HepG2 (cell line): ENCODE measurements around the gene GRPEL2. TPM values are rescaled to one million over a fixed set of nuclear protein-coding genes. Genes with fewer than 3 reads are reported as not detected.
A peak's percentile ranks its signal among the peaks of the same experiment; 100 is the strongest.

Experiments
- AGO1 ChIP-seq: fragments of 200-400 bp; formaldehyde crosslinking; IDR thresholded peaks from 2 replicates; pipeline ENCODE4 v1.6.1; 2017; ENCODE audit warnings: mild to moderate bottlenecking, low read depth, low read length, moderate library complexity; ENCODE audit not compliant: poor library complexity, severe bottlenecking
- ELF1 ChIP-seq: sonication (generic); formaldehyde crosslinking; IDR thresholded peaks from 2 replicates; pipeline ENCODE4 v1.4.0; 2020; ENCODE audit warnings: missing genetic modification reagents
- ISX ChIP-seq: sonication (generic); formaldehyde crosslinking; conservative IDR thresholded peaks from 2 replicates; pipeline ENCODE4 v1.5.0; 2020; ENCODE audit warnings: missing genetic modification reagents
- MIER3 ChIP-seq: IDR thresholded peaks from 2 replicates; pipeline ENCODE4 v1.6.1; 2016; ENCODE audit warnings: missing compliant biosample characterization, borderline replicate concordance
- PAF1 ChIP-seq: IDR thresholded peaks from 2 replicates; pipeline ENCODE4 v1.6.1; 2016; ENCODE audit warnings: missing genetic modification reagents, missing compliant biosample characterization
- POLR2G ChIP-seq: fragments of 200-400 bp; formaldehyde crosslinking; IDR thresholded peaks from 2 replicates; pipeline ENCODE4 v1.6.1; 2018; ENCODE audit warnings: mild to moderate bottlenecking, low read depth, low read length, moderate library complexity
- TBX3 ChIP-seq: fragments of 450-650 bp; IDR thresholded peaks from 2 replicates; pipeline ENCODE4 v1.6.1; 2017; ENCODE audit warnings: antibody characterized with exemption, mild to moderate bottlenecking, inconsistent platforms, borderline replicate concordance
- TCF12 ChIP-seq, 2 experiments: fragments of 450-650 bp in 1 of 2; sonication (generic) in 1 of 2; formaldehyde crosslinking in 1 of 2; IDR thresholded peaks; 2 replicates each; pipeline versions ENCODE4 v1.6.1 to v1.8.0; 2017 to 2022; ENCODE audit warnings: antibody characterized with exemption in 1 of 2, mild to moderate bottlenecking in 1 of 2, missing genetic modification reagents in 1 of 2, moderate library complexity in 1 of 2
- THAP11 ChIP-seq: IDR thresholded peaks from 2 replicates; pipeline ENCODE4 v1.6.1; 2016; ENCODE audit warnings: missing biosample characterization, missing genetic modification reagents
- ZFP62 ChIP-seq: sonication (generic); formaldehyde crosslinking; IDR thresholded peaks from 2 replicates; pipeline ENCODE4 v1.4.0; 2020; ENCODE audit warnings: missing genetic modification reagents
- ZFX ChIP-seq: sonication (generic); formaldehyde crosslinking; IDR thresholded peaks from 2 replicates; pipeline ENCODE4 v1.4.0; 2020; ENCODE audit warnings: mild to moderate bottlenecking, low read depth, missing genetic modification reagents, moderate library complexity
- ZNF225 ChIP-seq: sonication (generic); formaldehyde crosslinking; IDR thresholded peaks from 2 replicates; pipeline ENCODE4 v1.4.0; 2020; ENCODE audit warnings: mild to moderate bottlenecking, missing genetic modification reagents
- ZNF432 ChIP-seq: sonication (generic); formaldehyde crosslinking; IDR thresholded peaks from 2 replicates; pipeline ENCODE4 v1.5.0; 2020; ENCODE audit warnings: missing genetic modification reagents, mild to moderate bottlenecking, borderline replicate concordance
- polyA plus RNA-seq, 8 experiments: library from polyadenylated mRNA; depleted of rRNA in 3 of 8; stranded (reverse) in 7 of 8; unstranded in 1 of 8; fragments of >200 nt; fragmentation: Illumina TruSeq in 4 of 8; extraction: Trizol in 4 of 8; gene quantifications; 2 replicates each; pipeline versions ENCODE4 v1.2.1 to v1.2.3, GENCODE V29; 2011 to 2016; ENCODE audit warnings: low read depth in 4 of 8, missing spikeins in 1 of 8, mixed read lengths in 1 of 8; ENCODE audit not compliant: insufficient read depth in 1 of 8
- total RNA-seq, 5 experiments: library from RNA; depleted of rRNA; stranded (reverse); fragments of >200 nt; fragmentation: Illumina TruSeq; extraction: Trizol; gene quantifications; 2 replicates each; pipeline ENCODE4 v1.2.3, GENCODE V29; 2016; ENCODE audit warnings: low read depth in 1 of 5
- TF ChIP-seq, protein P1 (sequence below): sonication (generic); formaldehyde crosslinking; IDR thresholded peaks from 2 replicates; pipeline ENCODE4 v1.4.0; 2020; ENCODE audit warnings: missing genetic modification reagents
- TF ChIP-seq, protein P2 (sequence below): sonication (generic); formaldehyde crosslinking; IDR thresholded peaks from 2 replicates; pipeline ENCODE4 v1.4.0; 2020; ENCODE audit warnings: missing genetic modification reagents, mild to moderate bottlenecking, borderline replicate concordance
- TF ChIP-seq, protein P3 (sequence below): sonication (generic); formaldehyde crosslinking; conservative IDR thresholded peaks from 2 replicates; pipeline ENCODE4 v1.4.0; 2020; ENCODE audit warnings: missing genetic modification reagents
- TF ChIP-seq, protein P4 (sequence below): sonication (generic); formaldehyde crosslinking; IDR thresholded peaks from 2 replicates; pipeline ENCODE4 v1.4.0; 2020; ENCODE audit warnings: mild to moderate bottlenecking, missing genetic modification reagents

GRPEL2 gene
- total and polyA plus RNA-seq, 2 of the 13 experiments (the other 11 are each of a cell fraction or from before 2014, with no cell fraction given) = 13.1 to 16.6 TPM

DNA sequence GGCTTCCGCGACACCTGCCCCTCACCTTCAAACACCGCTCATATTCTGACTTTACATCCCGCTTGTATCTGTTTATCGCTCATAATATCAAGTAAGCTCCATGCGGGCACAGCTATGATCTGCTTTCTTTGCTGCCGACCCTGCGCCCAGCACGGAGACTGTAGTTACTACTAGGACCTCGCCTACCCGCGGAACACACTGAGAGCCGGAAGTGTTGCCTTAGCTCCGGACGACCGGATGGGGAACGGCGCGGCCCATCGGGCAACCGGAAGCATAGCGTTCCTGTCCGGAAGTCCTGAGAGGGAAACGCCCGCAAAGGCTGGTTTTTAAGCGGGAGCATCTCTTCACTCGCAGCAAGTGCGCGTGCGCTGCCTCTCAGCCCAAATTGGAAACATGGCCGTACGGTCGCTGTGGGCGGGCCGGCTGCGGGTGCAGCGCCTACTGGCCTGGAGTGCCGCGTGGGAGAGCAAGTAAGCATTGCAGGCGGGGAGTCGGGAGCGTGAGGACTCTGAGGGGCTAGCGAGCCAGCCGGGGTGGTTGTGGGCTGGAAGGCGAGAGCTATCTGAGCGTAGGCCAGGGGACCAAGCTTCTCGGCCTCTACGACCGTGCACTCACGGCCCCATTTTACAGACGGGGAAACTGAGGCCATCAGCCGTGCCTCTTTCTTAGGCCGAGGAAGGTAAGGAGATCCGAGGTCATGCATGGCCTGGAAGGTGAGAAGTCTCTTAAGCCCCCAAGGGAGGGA lies at the start of gene GRPEL2 (continued):
- TF ChIP-seq, protein P1, sequence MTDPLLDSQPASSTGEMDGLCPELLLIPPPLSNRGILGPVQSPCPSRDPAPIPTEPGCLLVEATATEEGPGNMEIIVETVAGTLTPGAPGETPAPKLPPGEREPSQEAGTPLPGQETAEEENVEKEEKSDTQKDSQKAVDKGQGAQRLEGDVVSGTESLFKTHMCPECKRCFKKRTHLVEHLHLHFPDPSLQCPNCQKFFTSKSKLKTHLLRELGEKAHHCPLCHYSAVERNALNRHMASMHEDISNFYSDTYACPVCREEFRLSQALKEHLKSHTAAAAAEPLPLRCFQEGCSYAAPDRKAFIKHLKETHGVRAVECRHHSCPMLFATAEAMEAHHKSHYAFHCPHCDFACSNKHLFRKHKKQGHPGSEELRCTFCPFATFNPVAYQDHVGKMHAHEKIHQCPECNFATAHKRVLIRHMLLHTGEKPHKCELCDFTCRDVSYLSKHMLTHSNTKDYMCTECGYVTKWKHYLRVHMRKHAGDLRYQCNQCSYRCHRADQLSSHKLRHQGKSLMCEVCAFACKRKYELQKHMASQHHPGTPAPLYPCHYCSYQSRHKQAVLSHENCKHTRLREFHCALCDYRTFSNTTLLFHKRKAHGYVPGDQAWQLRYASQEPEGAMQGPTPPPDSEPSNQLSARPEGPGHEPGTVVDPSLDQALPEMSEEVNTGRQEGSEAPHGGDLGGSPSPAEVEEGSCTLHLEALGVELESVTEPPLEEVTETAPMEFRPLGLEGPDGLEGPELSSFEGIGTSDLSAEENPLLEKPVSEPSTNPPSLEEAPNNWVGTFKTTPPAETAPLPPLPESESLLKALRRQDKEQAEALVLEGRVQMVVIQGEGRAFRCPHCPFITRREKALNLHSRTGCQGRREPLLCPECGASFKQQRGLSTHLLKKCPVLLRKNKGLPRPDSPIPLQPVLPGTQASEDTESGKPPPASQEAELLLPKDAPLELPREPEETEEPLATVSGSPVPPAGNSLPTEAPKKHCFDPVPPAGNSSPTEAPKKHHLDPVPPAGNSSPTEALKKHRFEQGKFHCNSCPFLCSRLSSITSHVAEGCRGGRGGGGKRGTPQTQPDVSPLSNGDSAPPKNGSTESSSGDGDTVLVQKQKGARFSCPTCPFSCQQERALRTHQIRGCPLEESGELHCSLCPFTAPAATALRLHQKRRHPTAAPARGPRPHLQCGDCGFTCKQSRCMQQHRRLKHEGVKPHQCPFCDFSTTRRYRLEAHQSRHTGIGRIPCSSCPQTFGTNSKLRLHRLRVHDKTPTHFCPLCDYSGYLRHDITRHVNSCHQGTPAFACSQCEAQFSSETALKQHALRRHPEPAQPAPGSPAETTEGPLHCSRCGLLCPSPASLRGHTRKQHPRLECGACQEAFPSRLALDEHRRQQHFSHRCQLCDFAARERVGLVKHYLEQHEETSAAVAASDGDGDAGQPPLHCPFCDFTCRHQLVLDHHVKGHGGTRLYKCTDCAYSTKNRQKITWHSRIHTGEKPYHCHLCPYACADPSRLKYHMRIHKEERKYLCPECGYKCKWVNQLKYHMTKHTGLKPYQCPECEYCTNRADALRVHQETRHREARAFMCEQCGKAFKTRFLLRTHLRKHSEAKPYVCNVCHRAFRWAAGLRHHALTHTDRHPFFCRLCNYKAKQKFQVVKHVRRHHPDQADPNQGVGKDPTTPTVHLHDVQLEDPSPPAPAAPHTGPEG (CRISPR knock-in tag) = 0 out of 2 replicates have a peak, but pooled peaks have one; percentile 35
- TF ChIP-seq MIER3 (CRISPR knock-in tag) (no peak), TCF12 (IDR thresholded peaks at IDR 0.05) (no peak), TCF12 (CRISPR knock-in tag; IDR thresholded peaks at IDR 0.05) (no peak), ZFX (peak; percentile 96), ZNF432 (CRISPR knock-in tag) (no peak), POLR2G (peak; percentile 96), ZFP62 (CRISPR knock-in tag) (no peak), ZNF225 (CRISPR knock-in tag) (0 out of 2 replicates have a peak, but pooled peaks have one; percentile 6), ISX (peak; percentile 63; the same call in 1 of the 2 replicates), ELF1 (CRISPR knock-in tag) (peak; percentile 97), PAF1 (no peak), AGO1 (peak; percentile 42), TBX3 (no peak), THAP11 (CRISPR knock-in tag) (peak; percentile 94)
- TF ChIP-seq, protein P2, sequence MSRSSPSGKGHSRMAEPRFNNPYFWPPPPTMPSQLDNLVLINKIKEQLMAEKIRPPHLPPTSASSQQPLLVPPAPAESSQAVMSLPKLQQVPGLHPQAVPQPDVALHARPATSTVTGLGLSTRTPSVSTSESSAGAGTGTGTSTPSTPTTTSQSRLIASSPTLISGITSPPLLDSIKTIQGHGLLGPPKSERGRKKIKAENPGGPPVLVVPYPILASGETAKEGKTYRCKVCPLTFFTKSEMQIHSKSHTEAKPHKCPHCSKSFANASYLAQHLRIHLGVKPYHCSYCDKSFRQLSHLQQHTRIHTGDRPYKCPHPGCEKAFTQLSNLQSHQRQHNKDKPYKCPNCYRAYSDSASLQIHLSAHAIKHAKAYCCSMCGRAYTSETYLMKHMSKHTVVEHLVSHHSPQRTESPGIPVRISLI (CRISPR knock-in tag) = no peak; the same call in 1 of the 2 replicates
- TF ChIP-seq, protein P3, sequence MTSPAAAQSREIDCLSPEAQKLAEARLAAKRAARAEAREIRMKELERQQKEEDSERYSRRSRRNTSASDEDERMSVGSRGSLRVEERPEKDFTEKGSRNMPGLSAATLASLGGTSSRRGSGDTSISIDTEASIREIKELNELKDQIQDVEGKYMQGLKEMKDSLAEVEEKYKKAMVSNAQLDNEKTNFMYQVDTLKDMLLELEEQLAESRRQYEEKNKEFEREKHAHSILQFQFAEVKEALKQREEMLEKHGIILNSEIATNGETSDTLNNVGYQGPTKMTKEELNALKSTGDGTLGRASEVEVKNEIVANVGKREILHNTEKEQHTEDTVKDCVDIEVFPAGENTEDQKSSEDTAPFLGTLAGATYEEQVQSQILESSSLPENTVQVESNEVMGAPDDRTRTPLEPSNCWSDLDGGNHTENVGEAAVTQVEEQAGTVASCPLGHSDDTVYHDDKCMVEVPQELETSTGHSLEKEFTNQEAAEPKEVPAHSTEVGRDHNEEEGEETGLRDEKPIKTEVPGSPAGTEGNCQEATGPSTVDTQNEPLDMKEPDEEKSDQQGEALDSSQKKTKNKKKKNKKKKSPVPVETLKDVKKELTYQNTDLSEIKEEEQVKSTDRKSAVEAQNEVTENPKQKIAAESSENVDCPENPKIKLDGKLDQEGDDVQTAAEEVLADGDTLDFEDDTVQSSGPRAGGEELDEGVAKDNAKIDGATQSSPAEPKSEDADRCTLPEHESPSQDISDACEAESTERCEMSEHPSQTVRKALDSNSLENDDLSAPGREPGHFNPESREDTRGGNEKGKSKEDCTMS = no peak
- TF ChIP-seq, protein P4, sequence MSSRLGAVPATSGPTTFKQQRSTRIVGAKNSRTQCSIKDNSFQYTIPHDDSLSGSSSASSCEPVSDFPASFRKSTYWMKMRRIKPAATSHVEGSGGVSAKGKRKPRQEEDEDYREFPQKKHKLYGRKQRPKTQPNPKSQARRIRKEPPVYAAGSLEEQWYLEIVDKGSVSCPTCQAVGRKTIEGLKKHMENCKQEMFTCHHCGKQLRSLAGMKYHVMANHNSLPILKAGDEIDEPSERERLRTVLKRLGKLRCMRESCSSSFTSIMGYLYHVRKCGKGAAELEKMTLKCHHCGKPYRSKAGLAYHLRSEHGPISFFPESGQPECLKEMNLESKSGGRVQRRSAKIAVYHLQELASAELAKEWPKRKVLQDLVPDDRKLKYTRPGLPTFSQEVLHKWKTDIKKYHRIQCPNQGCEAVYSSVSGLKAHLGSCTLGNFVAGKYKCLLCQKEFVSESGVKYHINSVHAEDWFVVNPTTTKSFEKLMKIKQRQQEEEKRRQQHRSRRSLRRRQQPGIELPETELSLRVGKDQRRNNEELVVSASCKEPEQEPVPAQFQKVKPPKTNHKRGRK = 0 out of 2 replicates have a peak, but pooled peaks have one; percentile 49
